Measurements from ENCODE around the gene MYOZ1. TPM values are rescaled to one million over a fixed set of nuclear protein-coding genes. Genes with fewer than 3 reads are reported as not detected.

MYOZ1 gene
- total RNA-seq, 1 experiment from 2014 or later: 2.4 TPM

DNA sequence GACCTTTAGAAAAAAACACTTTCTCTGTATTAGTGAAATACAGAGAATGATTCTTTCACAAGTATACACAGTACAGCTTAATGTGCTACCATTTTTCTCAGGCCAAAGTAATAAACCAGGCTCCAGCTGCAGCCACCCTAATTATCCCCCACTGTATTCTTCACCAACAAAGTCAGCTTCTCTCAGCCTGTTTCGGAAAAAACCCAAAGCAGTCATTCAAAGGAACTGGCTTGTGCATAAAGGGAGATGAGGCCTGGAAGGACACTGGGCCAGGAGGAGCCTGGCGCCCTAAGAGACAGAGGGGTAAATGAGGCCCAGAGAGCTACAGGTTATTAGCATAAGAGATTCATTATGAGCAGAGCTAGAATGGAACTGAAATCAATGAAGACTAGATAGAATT, 59.4 kb downstream of the MYOZ1 start:
- Histone ChIP-seq H4K91ac (ENCODE audit: insufficient read length, low read depth, low read length) (no peak overlapping the region), H3K79me1 (ENCODE audit: insufficient read depth, low read depth, low read length, poor library complexity, severe bottlenecking) (peaks cover 2% of the 10 kb centered on the region), H3K27ac (ENCODE audit: insufficient read length, low read depth, low read length) (no peak overlapping the region), H2BK20ac (ENCODE audit: low read depth, low read length, poor library complexity, severe bottlenecking) (no peak overlapping the region), H2AK5ac (ENCODE audit: insufficient read length, low read length) (no peak overlapping the region), H3K18ac (ENCODE audit: insufficient read length, low read depth, low read length) (no peak overlapping the region), H3K9me3 (ENCODE audit: control insufficient read depth, low read depth, low read length) (no peaks in the 10 kb centered on the region), H3K56ac (ENCODE audit: insufficient read length, low read depth, low read length) (no peak overlapping the region), H4K20me1 (ENCODE audit: control insufficient read depth, insufficient read depth, insufficient read length) (no peaks in the 10 kb centered on the region), H3K4ac (ENCODE audit: low read depth, low read length) (no peak overlapping the region), H3K23me2 (ENCODE audit: insufficient read length, low read depth, low read length, poor library complexity, severe bottlenecking) (no peaks in the 10 kb centered on the region), H2BK12ac (ENCODE audit: insufficient read length, low read depth, low read length) (no peak overlapping the region), H4K5ac (ENCODE audit: insufficient read length, low read depth, low read length) (no peak overlapping the region), H2BK120ac (ENCODE audit: low read depth, low read length, poor library complexity, severe bottlenecking) (no peak overlapping the region), H2BK5ac (ENCODE audit: insufficient read length, low read length) (no peak overlapping the region), H2BK15ac (ENCODE audit: low read depth, low read length) (no peak overlapping the region), H3K4me2 (ENCODE audit: insufficient read depth, insufficient read length, low read length) (no peak overlapping the region), H3K23ac (ENCODE audit: insufficient read length, low read depth, low read length) (no peak overlapping the region), H3K14ac (ENCODE audit: insufficient read depth, low read length) (no peak overlapping the region), H3T11ph (ENCODE audit: low read length) (no peak overlapping the region), H4K8ac (replicated peaks; ENCODE audit: insufficient read length, low read depth, low read length) (no peak overlapping the region), H3K27me3 (ENCODE audit: insufficient read depth, low read length) (no peaks in the 10 kb centered on the region), H3K9ac (ENCODE audit: extremely low read depth, insufficient read length, low read length) (no peak overlapping the region), H2AFZ (ENCODE audit: low read length) (no peak overlapping the region), H3K79me2 (ENCODE audit: insufficient read depth, low read length) (no peaks in the 10 kb centered on the region; the same call in 1 of the 2 replicates), H3K4me1 (ENCODE audit: insufficient read depth, low read length) (no peaks in the 10 kb centered on the region)
- TF ChIP-seq, protein P1, sequence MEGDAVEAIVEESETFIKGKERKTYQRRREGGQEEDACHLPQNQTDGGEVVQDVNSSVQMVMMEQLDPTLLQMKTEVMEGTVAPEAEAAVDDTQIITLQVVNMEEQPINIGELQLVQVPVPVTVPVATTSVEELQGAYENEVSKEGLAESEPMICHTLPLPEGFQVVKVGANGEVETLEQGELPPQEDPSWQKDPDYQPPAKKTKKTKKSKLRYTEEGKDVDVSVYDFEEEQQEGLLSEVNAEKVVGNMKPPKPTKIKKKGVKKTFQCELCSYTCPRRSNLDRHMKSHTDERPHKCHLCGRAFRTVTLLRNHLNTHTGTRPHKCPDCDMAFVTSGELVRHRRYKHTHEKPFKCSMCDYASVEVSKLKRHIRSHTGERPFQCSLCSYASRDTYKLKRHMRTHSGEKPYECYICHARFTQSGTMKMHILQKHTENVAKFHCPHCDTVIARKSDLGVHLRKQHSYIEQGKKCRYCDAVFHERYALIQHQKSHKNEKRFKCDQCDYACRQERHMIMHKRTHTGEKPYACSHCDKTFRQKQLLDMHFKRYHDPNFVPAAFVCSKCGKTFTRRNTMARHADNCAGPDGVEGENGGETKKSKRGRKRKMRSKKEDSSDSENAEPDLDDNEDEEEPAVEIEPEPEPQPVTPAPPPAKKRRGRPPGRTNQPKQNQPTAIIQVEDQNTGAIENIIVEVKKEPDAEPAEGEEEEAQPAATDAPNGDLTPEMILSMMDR (conservative IDR thresholded peaks at IDR 0.05): no peak
- peaks cover 10 to 15% (median 12%) of the 10 kb centered on the region in 3 experiments for H3K36me3 Mint-ChIP-seq (ENCODE audit: insufficient read depth in 1 of 3, low read depth in 3 of 3)
- H3K27ac Mint-ChIP-seq: peak overlapping the region in 2 of 3 experiments; percentile 11 to 78; a peak in 3 of 7 replicates
- H3K27me3 Mint-ChIP-seq (ENCODE audit: low read depth): no peaks in the 10 kb centered on the region
- H3K4me3 Mint-ChIP-seq: no peak overlapping the region
- no CpG with 5 or more reads among the region's 2 CpGs for WGBS (ENCODE audit: extremely low coverage, insufficient read length, low lambda C conversion rate)
- H3K4me1 Mint-ChIP-seq: peaks cover 3% of the 10 kb centered on the region in 2 experiments; a peak in 3 of 4 replicates
- DNase-seq: no peak
- H3K9me3 Mint-ChIP-seq: peaks cover 7 to 8% of the 10 kb centered on the region in 2 experiments

Other genes starting within 250 kb of the MYOZ1 start
- 77.6 and 84.6 TPM in 2 replicates for gene ANXA7, start 227.4 kb downstream of the MYOZ1 start, total RNA-seq (2021)
- gene MSS51, start 207.9 kb downstream of the MYOZ1 start, total RNA-seq (2021): 1.4 and 1.9 TPM in 2 replicates
- gene PPP3CB, start 145.4 kb downstream of the MYOZ1 start, total RNA-seq (2021): 37.2 and 37.3 TPM in 2 replicates
- gene USP54, start 50.1 kb downstream of the MYOZ1 start, total RNA-seq (2021): 35.7 and 37.9 TPM in 2 replicates
- gene SYNPO2L, start 14.6 kb upstream of the MYOZ1 start, total RNA-seq (2021): 0.11 TPM in 1 of 2 replicates, not detected in the other
- gene AGAP5, start 56.6 kb upstream of the MYOZ1 start, total RNA-seq (2021): 5.2 and 5.5 TPM in 2 replicates
- 62.4 and 63.0 TPM in 2 replicates for gene SEC24C, start 102.9 kb upstream of the MYOZ1 start, total RNA-seq (2021)
- 41.1 and 45.9 TPM in 2 replicates for gene CHCHD1, start 140.6 kb upstream of the MYOZ1 start, total RNA-seq (2021)
- gene ZSWIM8, start 144.1 kb upstream of the MYOZ1 start, total RNA-seq (2021): 41.0 and 44.3 TPM in 2 replicates
- gene NDST2, start 170.1 kb upstream of the MYOZ1 start, total RNA-seq (2021): 22.0 and 22.9 TPM in 2 replicates
- gene CAMK2G, start 233.1 kb upstream of the MYOZ1 start, total RNA-seq (2021): 30.4 and 31.8 TPM in 2 replicates